Neural progenitor cell (in vitro differentiated cells): ENCODE data around the gene SCYGR3. TPM values are rescaled to one million over a fixed set of nuclear protein-coding genes. Genes with fewer than 3 reads are reported as not detected.

Experiments
- DNase-seq: peaks from one replicate; pipeline ENCODE4 v3.0.0-alpha.2; 2016; ENCODE audit warnings: low spot score
- H2AFZ ChIP-seq: fragments of 200-600 bp; sonication (generic); replicated peaks from 2 replicates; pipeline ENCODE4 v1.6.1; 2016; ENCODE audit warnings: antibody characterized with exemption
- H3F3A ChIP-seq: fragments of 200-600 bp; sonication (generic); 2 replicates; pipeline ENCODE4 v1.6.1; 2016; ENCODE audit warnings: antibody characterized with exemption, low read depth
- H3K27ac ChIP-seq: fragments of 200-600 bp; sonication (generic); 2 replicates; pipeline ENCODE4 v1.5.1; 2016; ENCODE audit warnings: mild to moderate bottlenecking
- H3K27me3 ChIP-seq: fragments of 200-600 bp; sonication (generic); 2 replicates; pipeline ENCODE4 v1.6.1; 2016; ENCODE audit warnings: mild to moderate bottlenecking, moderate library complexity
- H3K36me3 ChIP-seq: fragments of 200-600 bp; sonication (generic); 2 replicates; pipeline ENCODE4 v1.5.1; 2016
- H3K4me1 ChIP-seq: fragments of 200-600 bp; sonication (generic); 2 replicates; pipeline ENCODE4 v1.6.1; 2016; ENCODE audit warnings: mixed run types
- H3K4me2 ChIP-seq: fragments of 200-600 bp; sonication (generic); 2 replicates; pipeline ENCODE4 v1.6.1; 2016
- H3K4me3 ChIP-seq: fragments of 200-600 bp; sonication (generic); 2 replicates; pipeline ENCODE4 v1.5.1; 2016
- H3K79me2 ChIP-seq: fragments of 200-600 bp; sonication (generic); 2 replicates; pipeline ENCODE4 v1.6.1; 2016; ENCODE audit warnings: low read depth
- H3K9ac ChIP-seq: fragments of 200-600 bp; sonication (generic); 2 replicates; pipeline ENCODE4 v1.6.1; 2016
- H3K9me3 ChIP-seq: fragments of 200-600 bp; sonication (generic); 2 replicates; pipeline ENCODE4 v1.5.1; 2016; ENCODE audit warnings: low read depth
- H4K20me1 ChIP-seq: fragments of 200-600 bp; sonication (generic); 2 replicates; pipeline ENCODE4 v1.6.1; 2016; ENCODE audit warnings: low read depth
- H3K27ac Mint-ChIP-seq: 3 replicates; pipeline ENCODE4 v1.8.0; 2021; ENCODE audit warnings: mixed read lengths
- H3K27me3 Mint-ChIP-seq: 2 replicates; pipeline ENCODE4 v1.8.0; 2022; ENCODE audit warnings: low read depth, mild to moderate bottlenecking, inconsistent platforms, moderate library complexity, mixed read lengths; ENCODE audit not compliant: insufficient read depth
- H3K36me3 Mint-ChIP-seq: 3 replicates; pipeline ENCODE4 v1.8.0; 2021; ENCODE audit warnings: mixed read lengths
- H3K4me1 Mint-ChIP-seq: 3 replicates; pipeline ENCODE4 v1.8.0; 2021; ENCODE audit warnings: mixed read lengths
- H3K4me3 Mint-ChIP-seq: 3 replicates; pipeline ENCODE4 v1.8.0; 2021; ENCODE audit warnings: mild to moderate bottlenecking, moderate library complexity, mixed read lengths
- H3K9me3 Mint-ChIP-seq: 3 replicates; pipeline ENCODE4 v1.8.0; 2020; ENCODE audit warnings: mixed read lengths
- EZH2 ChIP-seq: fragments of 200-600 bp; sonication (generic); IDR thresholded peaks from 2 replicates; pipeline ENCODE4 v1.6.1; 2017; ENCODE audit warnings: antibody characterized with exemption, mild to moderate bottlenecking, moderate library complexity
- EZH2phosphoT487 ChIP-seq: fragments of 200-600 bp; sonication (generic); IDR thresholded peaks from 2 replicates; pipeline ENCODE4 v1.6.1; 2017; ENCODE audit warnings: antibody characterized with exemption
- total RNA-seq: library from RNA; depleted of rRNA; stranded (reverse); fragments of >200 nt; gene quantifications from 2 replicates; pipeline ENCODE4 v1.2.3, GENCODE V29; 2015; ENCODE audit warnings: low replicate concordance
- TF ChIP-seq, protein P1 (sequence below): fragments of 200-600 bp; sonication (generic); IDR thresholded peaks from 2 replicates; pipeline ENCODE4 v1.5.1; 2017; ENCODE audit warnings: antibody characterized with exemption, mild to moderate bottlenecking

The SCYGR3 gene
- total RNA-seq, 1 donor from 2014 or later, result not detected

GRCh38 chr2:227578642-227579041, 36.0 kb downstream of the SCYGR3 start:
- no peaks in the 10 kb centered on the region for H3K36me3 ChIP-seq
- TF ChIP-seq EZH2, result no peak
- TF ChIP-seq, protein P1, sequence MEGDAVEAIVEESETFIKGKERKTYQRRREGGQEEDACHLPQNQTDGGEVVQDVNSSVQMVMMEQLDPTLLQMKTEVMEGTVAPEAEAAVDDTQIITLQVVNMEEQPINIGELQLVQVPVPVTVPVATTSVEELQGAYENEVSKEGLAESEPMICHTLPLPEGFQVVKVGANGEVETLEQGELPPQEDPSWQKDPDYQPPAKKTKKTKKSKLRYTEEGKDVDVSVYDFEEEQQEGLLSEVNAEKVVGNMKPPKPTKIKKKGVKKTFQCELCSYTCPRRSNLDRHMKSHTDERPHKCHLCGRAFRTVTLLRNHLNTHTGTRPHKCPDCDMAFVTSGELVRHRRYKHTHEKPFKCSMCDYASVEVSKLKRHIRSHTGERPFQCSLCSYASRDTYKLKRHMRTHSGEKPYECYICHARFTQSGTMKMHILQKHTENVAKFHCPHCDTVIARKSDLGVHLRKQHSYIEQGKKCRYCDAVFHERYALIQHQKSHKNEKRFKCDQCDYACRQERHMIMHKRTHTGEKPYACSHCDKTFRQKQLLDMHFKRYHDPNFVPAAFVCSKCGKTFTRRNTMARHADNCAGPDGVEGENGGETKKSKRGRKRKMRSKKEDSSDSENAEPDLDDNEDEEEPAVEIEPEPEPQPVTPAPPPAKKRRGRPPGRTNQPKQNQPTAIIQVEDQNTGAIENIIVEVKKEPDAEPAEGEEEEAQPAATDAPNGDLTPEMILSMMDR, result no peak
- no peak for TF ChIP-seq EZH2phosphoT487
- peaks cover 3% of the 10 kb centered on the region for H3K4me1 Mint-ChIP-seq
- no peaks in the 10 kb centered on the region for H4K20me1 ChIP-seq
- H3K4me3 ChIP-seq, result no peak overlapping the region
- peaks cover 9% of the 10 kb centered on the region for H3K9me3 Mint-ChIP-seq
- no peak overlapping the region for H3K4me2 ChIP-seq
- H3K4me3 Mint-ChIP-seq, result no peak overlapping the region
- H3K4me1 ChIP-seq, result no peaks in the 10 kb centered on the region
- DNase-seq, result no peak
- H3K27me3 Mint-ChIP-seq, result peaks cover 3% of the 10 kb centered on the region
- no peak overlapping the region for H3K9ac ChIP-seq
- H3K79me2 ChIP-seq, result no peaks in the 10 kb centered on the region
- no peaks in the 10 kb centered on the region for H3K9me3 ChIP-seq
- H3K27me3 ChIP-seq, result no peaks in the 10 kb centered on the region
- no peak overlapping the region for H3K27ac ChIP-seq
- H3K36me3 Mint-ChIP-seq, result no peaks in the 10 kb centered on the region
- H3F3A ChIP-seq, result no peaks in the 10 kb centered on the region
- H2AFZ ChIP-seq, result no peak overlapping the region
- no peak overlapping the region for H3K27ac Mint-ChIP-seq

GRCh38 chr2:227577555-227577954, 37.1 kb downstream of the SCYGR3 start:
- Histone ChIP-seq H3K4me3 (no peak overlapping the region), H3K4me1 (no peaks in the 10 kb centered on the region), H3K27ac (no peak overlapping the region), H3K4me2 (no peak overlapping the region), H3K9me3 (no peaks in the 10 kb centered on the region), H3K36me3 (no peaks in the 10 kb centered on the region), H3F3A (no peaks in the 10 kb centered on the region), H4K20me1 (no peaks in the 10 kb centered on the region), H3K79me2 (no peaks in the 10 kb centered on the region), H3K27me3 (no peaks in the 10 kb centered on the region), H2AFZ (no peak overlapping the region), H3K9ac (no peak overlapping the region)
- Mint-ChIP-seq H3K4me1 (peaks cover 3% of the 10 kb centered on the region), H3K36me3 (no peaks in the 10 kb centered on the region), H3K27me3 (peaks cover 2% of the 10 kb centered on the region), H3K9me3 (peaks cover 5% of the 10 kb centered on the region), H3K4me3 (no peak overlapping the region), H3K27ac (no peak overlapping the region)
- TF ChIP-seq, protein P1, result no peak
- TF ChIP-seq EZH2phosphoT487 (no peak), EZH2 (no peak)
- no peak for DNase-seq

DNA sequence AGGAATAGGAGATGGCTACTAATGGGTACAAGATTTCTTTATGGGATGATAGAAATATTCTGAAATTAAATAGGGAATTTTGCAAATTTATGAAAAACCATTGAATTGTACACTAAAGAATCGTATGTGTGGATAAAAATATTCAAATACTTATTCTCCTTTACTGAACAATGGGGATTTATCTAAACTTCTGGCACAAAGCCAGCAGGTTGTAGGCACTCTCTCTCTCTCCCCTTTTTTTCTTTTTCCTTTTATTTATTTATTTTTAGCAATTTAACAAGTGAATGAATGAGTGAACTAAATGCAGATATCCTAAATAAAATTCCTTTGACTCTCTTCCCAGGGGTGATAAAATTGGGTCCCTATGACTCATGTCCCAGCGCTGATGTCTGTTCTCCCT, 37.8 kb downstream of the SCYGR3 start:
- H3K36me3 ChIP-seq, result no peaks in the 10 kb centered on the region
- no peaks in the 10 kb centered on the region for H3K79me2 ChIP-seq
- no peak overlapping the region for H3K9ac ChIP-seq
- H3F3A ChIP-seq, result no peaks in the 10 kb centered on the region
- no peaks in the 10 kb centered on the region for H3K27me3 ChIP-seq
- DNase-seq, result no peak
- no peaks in the 10 kb centered on the region for H3K9me3 ChIP-seq
- no peak overlapping the region for H3K27ac ChIP-seq
- no peak overlapping the region for H3K4me3 Mint-ChIP-seq
- no peak overlapping the region for H2AFZ ChIP-seq
- TF ChIP-seq, protein P1, result no peak
- no peak for TF ChIP-seq EZH2phosphoT487
- no peak for TF ChIP-seq EZH2
- no peaks in the 10 kb centered on the region for H3K9me3 Mint-ChIP-seq
- no peaks in the 10 kb centered on the region for H3K4me1 ChIP-seq
- H3K4me3 ChIP-seq, result no peak overlapping the region
- peaks cover 4% of the 10 kb centered on the region for H3K27me3 Mint-ChIP-seq
- H3K4me1 Mint-ChIP-seq, result peaks cover 3% of the 10 kb centered on the region
- H3K4me2 ChIP-seq, result no peak overlapping the region
- H3K27ac Mint-ChIP-seq, result no peak overlapping the region
- no peaks in the 10 kb centered on the region for H3K36me3 Mint-ChIP-seq
- H4K20me1 ChIP-seq, result no peaks in the 10 kb centered on the region
